A549 (cell line): Measurements from ENCODE around the gene CEP83. TPM values are rescaled to one million over a fixed set of nuclear protein-coding genes. Genes with fewer than 3 reads are reported as not detected.

Source experiments
- ATAC-seq, 2 experiments: fragments of 200-7000 bp in 1 of 2; fragments of >200 bp in 1 of 2; cut with Nextera tagmentation in 1 of 2; cut with Tn5 transposase in 1 of 2; 3 replicates each; pipeline versions ENCODE4 v1.8.0 to v1.9.1; 2018 to 2020; ENCODE audit warnings: mild to moderate bottlenecking in 1 of 2, moderate library complexity in 1 of 2
- CTCF ChIA-PET: fragments of 300-600 bp; sonication (Branson Sonifier 250); formaldehyde crosslinking; extraction: SDS; loops from one replicate; lab custom pipeline; 2021; ENCODE audit warnings: antibody characterized with exemption, inconsistent platforms; lab: Yijun Ruan, JAX
- POLR2A ChIA-PET: fragments of 350-600 bp; formaldehyde crosslinking; extraction: SDS; loops from one replicate; lab custom pipeline; 2021; ENCODE audit warnings: antibody characterized with exemption, inconsistent platforms; lab: Yijun Ruan, JAX
- DNase-seq, 2 experiments: peaks; one replicate each; pipeline versions ENCODE4 v3.0.0 to v3.0.0-alpha.2; 2011 to 2016; ENCODE audit warnings: low read depth in 1 of 2, low spot score in 1 of 2
- FAIRE-seq: peaks from 2 replicates; lab custom pipeline; 2011; peaks lifted over from hg19 to GRCh38; lab: Jason Lieb, UNC
- H3K27ac ChIP-seq, 2 experiments: fragments of >200 bp; sonication (Bioruptor Twin); formaldehyde crosslinking; 3 replicates each; pipeline ENCODE4 v1.5.1; 2016 to 2017
- H3K4me1 ChIP-seq: fragments of >200 bp; sonication (Bioruptor Twin); formaldehyde crosslinking; 3 replicates; pipeline ENCODE4 v1.6.1; 2016
- H3K4me2 ChIP-seq: fragments of >200 bp; sonication (Bioruptor Twin); formaldehyde crosslinking; 3 replicates; pipeline ENCODE4 v1.6.1; 2016
- H3K4me3 ChIP-seq: fragments of >200 bp; sonication (Bioruptor Twin); formaldehyde crosslinking; 3 replicates; pipeline ENCODE4 v1.5.1; 2016
- H3K9me3 ChIP-seq: fragments of >200 bp; sonication (Bioruptor Twin); formaldehyde crosslinking; 3 replicates; pipeline ENCODE4 v1.6.1; 2016
- ATOH8 ChIP-seq: fragments of 250-450 bp; sonication (Bioruptor Pico); IDR thresholded peaks from 2 replicates; pipeline ENCODE4 v1.5.0; 2020; ENCODE audit warnings: low read depth, mild to moderate bottlenecking, moderate library complexity
- CBX2 ChIP-seq: fragments of 200-600 bp; sonication (generic); IDR thresholded peaks from 2 replicates; pipeline ENCODE4 v1.6.1; 2016; ENCODE audit warnings: low read depth, mild to moderate bottlenecking, borderline replicate concordance
- CEBPB ChIP-seq, 2 experiments: fragments of >200 bp in 1 of 2; sonication (Bioruptor Twin) in 1 of 2; formaldehyde crosslinking in 1 of 2; IDR thresholded peaks; 2 replicates each; pipeline ENCODE4 v1.6.1; 2012 to 2016
- CHD4 ChIP-seq: fragments of 200-600 bp; sonication (generic); IDR thresholded peaks from 2 replicates; pipeline ENCODE4 v1.6.1; 2016; ENCODE audit warnings: antibody characterized with exemption, mild to moderate bottlenecking, borderline replicate concordance
- CTCF ChIP-seq: fragments of >200 bp; sonication (Bioruptor Twin); formaldehyde crosslinking; IDR thresholded peaks from 3 replicates; pipeline ENCODE4 v1.5.1; 2016
- E2F6 ChIP-seq: IDR thresholded peaks from 2 replicates; pipeline ENCODE4 v1.6.1; 2012; ENCODE audit warnings: low read depth, borderline replicate concordance
- EHF ChIP-seq: fragments of 250-450 bp; sonication (Bioruptor Pico); IDR thresholded peaks from 2 replicates; pipeline ENCODE4 v1.5.0; 2020; ENCODE audit warnings: mild to moderate bottlenecking
- EP300 ChIP-seq, 2 experiments: fragments of >200 bp; sonication (Bioruptor Twin); formaldehyde crosslinking; IDR thresholded peaks; 2 replicates in 1 of 2; 3 replicates in 1 of 2; pipeline ENCODE4 v1.6.1; 2016 to 2017
- ESRRA ChIP-seq: fragments of 150-350 bp; IDR thresholded peaks from 2 replicates; pipeline ENCODE4 v1.6.1; 2014; ENCODE audit warnings: mild to moderate bottlenecking, low read length, borderline replicate concordance
- HDAC2 ChIP-seq: fragments of 200-600 bp; sonication (generic); IDR thresholded peaks from 2 replicates; pipeline ENCODE4 v1.6.1; 2016
- HEYL ChIP-seq: fragments of 250-450 bp; sonication (Bioruptor Pico); IDR thresholded peaks from 2 replicates; pipeline ENCODE4 v1.8.0; 2021; ENCODE audit warnings: mild to moderate bottlenecking, moderate library complexity
- HOXB13 ChIP-seq: fragments of 250-450 bp; sonication (Bioruptor Pico); IDR thresholded peaks from 2 replicates; pipeline ENCODE4 v1.5.0; 2020; ENCODE audit warnings: low read depth, mild to moderate bottlenecking, moderate library complexity
- KDM1A ChIP-seq: fragments of 200-600 bp; sonication (generic); IDR thresholded peaks from 2 replicates; pipeline ENCODE4 v1.6.1; 2016; ENCODE audit warnings: low read depth, mild to moderate bottlenecking
- MAFK ChIP-seq: fragments of 450-650 bp; IDR thresholded peaks from 2 replicates; pipeline ENCODE4 v1.6.1; 2014; ENCODE audit not compliant: partially characterized antibody
- MAX ChIP-seq: IDR thresholded peaks from 2 replicates; pipeline ENCODE4 v1.6.1; 2012
- NPAS2 ChIP-seq: fragments of 250-450 bp; sonication (Bioruptor Pico); IDR thresholded peaks from 2 replicates; pipeline ENCODE4 v1.8.0; 2022; ENCODE audit warnings: mild to moderate bottlenecking, moderate library complexity, borderline replicate concordance
- PHF8 ChIP-seq: fragments of 200-600 bp; sonication (generic); IDR thresholded peaks from 2 replicates; pipeline ENCODE4 v1.6.1; 2016; ENCODE audit warnings: low read depth, mild to moderate bottlenecking, antibody characterized with exemption, moderate library complexity, borderline replicate concordance
- RAD21 ChIP-seq, 2 experiments: fragments of >200 bp in 1 of 2; sonication (Bioruptor Twin) in 1 of 2; formaldehyde crosslinking in 1 of 2; IDR thresholded peaks in 1 of 2; conservative IDR thresholded peaks in 1 of 2; 2 replicates in 1 of 2; 3 replicates in 1 of 2; pipeline ENCODE4 v1.6.1; 2012 to 2018; ENCODE audit warnings: inconsistent platforms in 1 of 2
- RARB ChIP-seq: fragments of 250-450 bp; sonication (Bioruptor Pico); IDR thresholded peaks from 2 replicates; pipeline ENCODE4 v1.8.0; 2021; ENCODE audit warnings: mild to moderate bottlenecking, moderate library complexity
- RCOR1 ChIP-seq: fragments of 150-350 bp; IDR thresholded peaks from 2 replicates; pipeline ENCODE4 v1.6.1; 2014; ENCODE audit warnings: antibody characterized with exemption, low read length, low read depth
- SREBF2 ChIP-seq: fragments of 450-650 bp; IDR thresholded peaks from 2 replicates; pipeline ENCODE4 v1.6.1; 2014; ENCODE audit warnings: mild to moderate bottlenecking, moderate library complexity
- ZNF302 ChIP-seq: fragments of 250-450 bp; sonication (Bioruptor Pico); IDR thresholded peaks from 2 replicates; pipeline ENCODE4 v1.9.0; 2021; ENCODE audit warnings: inconsistent platforms, mild to moderate bottlenecking, moderate library complexity
- ZSCAN20 ChIP-seq: fragments of 250-450 bp; sonication (Bioruptor Pico); IDR thresholded peaks from 2 replicates; pipeline ENCODE4 v1.8.0; 2022; ENCODE audit warnings: mild to moderate bottlenecking, moderate library complexity
- WGBS: methylation state at CpG from one replicate; pipeline ENCODE4 v1.1.6; 2017; ENCODE audit errors: missing lambda C conversion rate; 5-methylcytosine and 5-hydroxymethylcytosine counted together
- polyA plus RNA-seq, 4 experiments: library from polyadenylated mRNA; depleted of rRNA in 3 of 4; stranded (reverse); fragments of >200 nt; fragmentation: RNase III in 1 of 4; extraction: RNeasy Plus Mini Kit Qiagen cat#74134 plus additional on column Dnase treatment in 1 of 4; gene quantifications; 2 replicates in 3 of 4; 3 replicates in 1 of 4; pipeline ENCODE4 v1.2.3, GENCODE V29; 2011 to 2017

CEP83 gene
- polyA plus RNA-seq, 2 of the 4 experiments (the other 2 are of a cell fraction) = 8.5 to 21.4 TPM

- Histone ChIP-seq H3K4me2 (no peak overlapping the region), H3K27ac (no peak overlapping the region), H3K4me1 (0 out of 3 replicates have a peak, but pooled peaks cover 4% of the 10 kb centered on the region), H3K4me3 (no peak overlapping the region), H3K9me3 (peaks cover under 1% of the 10 kb centered on the region; the same call in 1 of the 3 replicates)
- ATAC-seq = no peak
- FAIRE-seq = no peak
- ChIA-PET CTCF (no interaction called here), POLR2A (no interaction called here)
- DNase-seq = no peak
- no peak for TF ChIP-seq RAD21 (conservative IDR thresholded peaks at IDR 0.05 in 1 of 2, IDR thresholded peaks at IDR 0.05 in 1 of 2)
- TF ChIP-seq CEBPB (IDR thresholded peaks at IDR 0.05) = no peak
- no peak for TF ChIP-seq ZSCAN20 (CRISPR knock-in tag)
- no peak for TF ChIP-seq CBX2
- TF ChIP-seq HEYL = no peak
- no peak for TF ChIP-seq ATOH8
- no peak for TF ChIP-seq E2F6
- 90% methylated on average over 1 of the region's 1 CpG for WGBS
Measured at GRCh38 chr12:94312378-94312777, 147.3 kb downstream of the CEP83 start.

GRCh38 chr12:94309373-94309772 lies 150.3 kb downstream of the CEP83 start:
- no peak for TF ChIP-seq CHD4
- TF ChIP-seq NPAS2 (CRISPR knock-in tag) = no peak
- TF ChIP-seq MAFK = no peak
- TF ChIP-seq HEYL = no peak
- no peak for TF ChIP-seq HDAC2
- no peak for TF ChIP-seq RARB (CRISPR knock-in tag)
- TF ChIP-seq CTCF = no peak
- TF ChIP-seq SREBF2 = no peak
- no peak for TF ChIP-seq KDM1A
- TF ChIP-seq, all 56 proteins: peak for 0
- WGBS = 94% methylated on average over 5 of the region's 5 CpGs
- 0 out of 3 replicates have a peak, but pooled peaks cover 4% of the 10 kb centered on the region for H3K4me1 ChIP-seq
- ATAC-seq = no peak
- DNase-seq = no peak
- POLR2A ChIA-PET = no interaction called here
- CTCF ChIA-PET = interaction anchor here (0.7 kb wide), 1 partner anchor 19 kb away, joined by 3 read pairs; no protein-coding TSS in a partner anchor
- H3K4me2 ChIP-seq = no peak overlapping the region
- H3K27ac ChIP-seq = no peak overlapping the region
- H3K9me3 ChIP-seq = no peaks in the 10 kb centered on the region
- H3K4me3 ChIP-seq = no peak overlapping the region
- FAIRE-seq = no peak

- H3K27ac ChIP-seq = no peak overlapping the region
- ATAC-seq (no peak), DNase-seq (no peak), FAIRE-seq (no peak)
- 0 out of 3 replicates have a peak, but pooled peaks cover 4% of the 10 kb centered on the region for H3K4me1 ChIP-seq
- H3K4me2 ChIP-seq = no peak overlapping the region
- WGBS = 74% methylated on average over 2 of the region's 2 CpGs
- TF ChIP-seq HDAC2 = no peak
- TF ChIP-seq SREBF2 = no peak
- no peak for TF ChIP-seq PHF8
- TF ChIP-seq HOXB13 (CRISPR knock-in tag) = no peak
- no peak for TF ChIP-seq EHF
- TF ChIP-seq MAX = no peak
- no peak for TF ChIP-seq RCOR1
- no peak for TF ChIP-seq ZNF302 (CRISPR knock-in tag)
- TF ChIP-seq ESRRA = no peak
- TF ChIP-seq EP300 (IDR thresholded peaks at IDR 0.05) = no peak
- TF ChIP-seq RARB (CRISPR knock-in tag) = no peak
- POLR2A ChIA-PET = no interaction called here
- H3K4me3 ChIP-seq = no peak overlapping the region
- H3K9me3 ChIP-seq = no peaks in the 10 kb centered on the region
- CTCF ChIA-PET = no interaction called here
Measured at GRCh38 chr12:94308612-94309011, 151.1 kb downstream of the CEP83 start.
